WTC11 (cell line): ENCODE measurements around the gene LPAR3. TPM values are rescaled to one million over a fixed set of nuclear protein-coding genes. Genes with fewer than 3 reads are reported as not detected.

ENCODE experiments used
- ATAC-seq: fragments of 200-7000 bp; cut with Tn5 transposase; 2 replicates; pipeline ENCODE4 v1.10.0; 2021; ENCODE audit warnings: mild to moderate bottlenecking, moderate library complexity
- CTCF ChIA-PET: fragments of 300-600 bp; sonication (Branson Sonifier 250); formaldehyde crosslinking; loops from one replicate; lab custom pipeline; 2021; ENCODE audit warnings: antibody characterized with exemption; lab: Charles Lee
- POLR2A ChIA-PET: fragments of 350-600 bp; sonication (Branson Sonifier 250); formaldehyde crosslinking; loops from one replicate; lab custom pipeline; 2021; ENCODE audit warnings: antibody characterized with exemption; lab: Charles Lee
- DNase-seq: peaks from one replicate; pipeline ENCODE4 v3.0.0; 2021; ENCODE audit warnings: low spot score
- H3K27ac Mint-ChIP-seq: 2 replicates; pipeline ENCODE4 v1.8.0; 2021; ENCODE audit warnings: mixed read lengths
- H3K27me3 Mint-ChIP-seq: 2 replicates; pipeline ENCODE4 v1.8.0; 2021; ENCODE audit warnings: low read depth, mild to moderate bottlenecking, moderate library complexity, mixed read lengths
- H3K36me3 Mint-ChIP-seq: 2 replicates; pipeline ENCODE4 v1.8.0; 2021; ENCODE audit warnings: mixed read lengths
- H3K4me1 Mint-ChIP-seq: 2 replicates; pipeline ENCODE4 v1.8.0; 2022; ENCODE audit warnings: mixed read lengths
- H3K4me3 Mint-ChIP-seq: 2 replicates; pipeline ENCODE4 v1.8.0; 2021; ENCODE audit warnings: mild to moderate bottlenecking, moderate library complexity, mixed read lengths
- H3K9me3 Mint-ChIP-seq: 2 replicates; pipeline ENCODE4 v1.8.0; 2021; ENCODE audit warnings: mixed read lengths
- ATF6 ChIP-seq: sonication (generic); formaldehyde crosslinking; IDR thresholded peaks from 2 replicates; pipeline ENCODE4 v1.8.1; 2023; ENCODE audit warnings: mild to moderate bottlenecking, missing genetic modification reagents
- CBFB ChIP-seq: sonication (generic); formaldehyde crosslinking; IDR thresholded peaks from 2 replicates; pipeline ENCODE4 v1.8.1; 2022; ENCODE audit warnings: mild to moderate bottlenecking, low read depth, missing genetic modification reagents
- CREB1 ChIP-seq: sonication (generic); formaldehyde crosslinking; IDR thresholded peaks from 2 replicates; pipeline ENCODE4 v1.8.0; 2023; ENCODE audit warnings: mild to moderate bottlenecking, missing genetic modification reagents
- ERG ChIP-seq: fragments of 250-450 bp; sonication (Bioruptor Pico); IDR thresholded peaks from 2 replicates; pipeline ENCODE4 v1.8.0; 2021; ENCODE audit warnings: mild to moderate bottlenecking
- ETV6 ChIP-seq: sonication (generic); formaldehyde crosslinking; IDR thresholded peaks from 2 replicates; pipeline ENCODE4 v1.8.1; 2022; ENCODE audit warnings: mild to moderate bottlenecking, missing genetic modification reagents
- HMGA2 ChIP-seq: fragments of 250-450 bp; sonication (Bioruptor Pico); IDR thresholded peaks from 2 replicates; pipeline ENCODE4 v1.4.0; 2021; ENCODE audit warnings: mild to moderate bottlenecking, moderate library complexity
- JUN ChIP-seq: sonication (generic); formaldehyde crosslinking; IDR thresholded peaks from 2 replicates; pipeline ENCODE4 v1.8.0; 2023; ENCODE audit warnings: mild to moderate bottlenecking, missing genetic modification reagents
- MLX ChIP-seq: sonication (generic); formaldehyde crosslinking; IDR thresholded peaks from 2 replicates; pipeline ENCODE4 v1.8.1; 2023; ENCODE audit warnings: mild to moderate bottlenecking, missing genetic modification reagents, moderate library complexity
- MYBL2 ChIP-seq: sonication (generic); formaldehyde crosslinking; IDR thresholded peaks from 2 replicates; pipeline ENCODE4 v1.8.1; 2023; ENCODE audit warnings: mild to moderate bottlenecking, moderate library complexity, missing genetic modification reagents
- NFE2L1 ChIP-seq: sonication (generic); formaldehyde crosslinking; IDR thresholded peaks from 2 replicates; pipeline ENCODE4 v1.8.1; 2023; ENCODE audit warnings: missing genetic modification reagents
- SMAD4 ChIP-seq: sonication (generic); formaldehyde crosslinking; IDR thresholded peaks from 2 replicates; pipeline ENCODE4 v1.8.0; 2022; ENCODE audit warnings: mild to moderate bottlenecking, missing genetic modification reagents
- USF2 ChIP-seq: sonication (generic); formaldehyde crosslinking; IDR thresholded peaks from 2 replicates; pipeline ENCODE4 v1.8.1; 2023; ENCODE audit warnings: mild to moderate bottlenecking, missing genetic modification reagents, moderate library complexity
- ZBTB43 ChIP-seq: sonication (generic); formaldehyde crosslinking; IDR thresholded peaks from 2 replicates; pipeline ENCODE4 v1.8.1; 2023; ENCODE audit warnings: mild to moderate bottlenecking, missing genetic modification reagents
- ZMAT4 ChIP-seq: fragments of 250-450 bp; sonication (Bioruptor Pico); IDR thresholded peaks from 2 replicates; pipeline ENCODE4 v1.9.0; 2021; ENCODE audit warnings: mild to moderate bottlenecking
- ZNF121 ChIP-seq: sonication (generic); formaldehyde crosslinking; IDR thresholded peaks from 2 replicates; pipeline ENCODE4 v1.8.0; 2023; ENCODE audit warnings: missing genetic modification reagents
- ZNF219 ChIP-seq: sonication (generic); formaldehyde crosslinking; IDR thresholded peaks from 2 replicates; pipeline ENCODE4 v1.8.0; 2023; ENCODE audit warnings: missing genetic modification reagents, mild to moderate bottlenecking, borderline replicate concordance
- ZNF317 ChIP-seq: sonication (generic); formaldehyde crosslinking; IDR thresholded peaks from 2 replicates; pipeline ENCODE4 v1.8.1; 2023; ENCODE audit warnings: low read depth, mild to moderate bottlenecking, moderate library complexity, missing genetic modification reagents, borderline replicate concordance
- ZNF671 ChIP-seq: fragments of 250-450 bp; sonication (Bioruptor Pico); IDR thresholded peaks from 2 replicates; pipeline ENCODE4 v1.8.0; 2021; ENCODE audit warnings: mild to moderate bottlenecking
- ZSCAN18 ChIP-seq: fragments of 250-450 bp; sonication (Bioruptor Pico); IDR thresholded peaks from 2 replicates; pipeline ENCODE4 v2.1.2; 2022; ENCODE audit warnings: mild to moderate bottlenecking, moderate library complexity
- total RNA-seq: library from RNA; stranded (reverse); gene quantifications from 3 replicates; pipeline ENCODE4 v1.2.3, GENCODE V29; 2021
- TF ChIP-seq, protein P1 (sequence below): sonication (generic); formaldehyde crosslinking; IDR thresholded peaks from 2 replicates; pipeline ENCODE4 v1.8.0; 2022; ENCODE audit warnings: mild to moderate bottlenecking, missing genetic modification reagents
- TF ChIP-seq, protein P2 (sequence below): sonication (generic); formaldehyde crosslinking; IDR thresholded peaks from 2 replicates; pipeline ENCODE4 v1.8.1; 2022; ENCODE audit warnings: mild to moderate bottlenecking, moderate library complexity, missing genetic modification reagents

The LPAR3 gene
- total RNA-seq, 1 experiment from 2014 or later: 33.3 TPM

DNA sequence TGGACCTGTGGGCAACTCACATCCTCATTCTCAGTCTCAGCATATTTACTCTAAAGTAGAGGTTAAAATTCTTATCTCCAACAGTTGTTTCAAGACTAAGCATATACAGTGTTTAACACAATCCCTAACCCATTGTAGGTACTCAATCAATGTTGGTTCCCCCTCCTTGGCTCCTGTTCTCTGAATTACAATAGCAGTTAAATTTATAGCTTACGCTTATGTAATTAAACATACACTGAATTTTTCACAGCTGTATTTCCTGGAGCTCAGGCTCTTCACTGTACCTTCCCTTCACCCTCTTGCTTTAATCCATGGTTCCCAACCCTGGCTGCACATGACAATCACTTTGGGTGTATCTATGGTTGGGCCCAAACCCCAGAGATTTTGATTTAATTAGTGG, 89.4 kb downstream of the LPAR3 start:
- ChIA-PET CTCF (interaction anchor here (1.1 to 2.0 kb wide), 3 partner anchors 21 to 141 kb away, joined by 4 to 13 read pairs (median 10); no protein-coding TSS in a partner anchor), POLR2A (no interaction called here)
- Mint-ChIP-seq H3K27ac (no peak overlapping the region), H3K4me3 (no peak overlapping the region), H3K4me1 (no peaks in the 10 kb centered on the region), H3K9me3 (no peaks in the 10 kb centered on the region), H3K27me3 (no peaks in the 10 kb centered on the region), H3K36me3 (no peaks in the 10 kb centered on the region)
- DNase-seq: no peak
- no peak for ATAC-seq
- TF ChIP-seq, protein P1, sequence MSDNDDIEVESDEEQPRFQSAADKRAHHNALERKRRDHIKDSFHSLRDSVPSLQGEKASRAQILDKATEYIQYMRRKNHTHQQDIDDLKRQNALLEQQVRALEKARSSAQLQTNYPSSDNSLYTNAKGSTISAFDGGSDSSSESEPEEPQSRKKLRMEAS (CRISPR knock-in tag): no peak
- TF ChIP-seq ZNF671 (CRISPR knock-in tag) (no peak), USF2 (CRISPR knock-in tag) (no peak), ZNF317 (CRISPR knock-in tag) (no peak), JUN (CRISPR knock-in tag) (no peak), ZNF121 (no peak), ATF6 (CRISPR knock-in tag) (no peak), ZNF219 (no peak), MYBL2 (no peak), CBFB (CRISPR knock-in tag) (no peak), ETV6 (CRISPR knock-in tag) (no peak), ZBTB43 (CRISPR knock-in tag) (no peak), HMGA2 (no peak)

- ATAC-seq: no peak
Observed at GRCh38 chr1:84802567-84803232, 90.3 kb downstream of the LPAR3 start.

More at GRCh38 chr1:84802567-84803232, 90.3 kb downstream of the LPAR3 start:
- no peaks in the 10 kb centered on the region for H3K36me3 Mint-ChIP-seq
- TF ChIP-seq ZMAT4 (CRISPR knock-in tag) (no peak), MLX (no peak), CREB1 (no peak), ERG (CRISPR knock-in tag) (no peak), ZBTB43 (CRISPR knock-in tag) (no peak), ZSCAN18 (CRISPR knock-in tag) (no peak), SMAD4 (no peak), NFE2L1 (CRISPR knock-in tag) (no peak), ZNF317 (CRISPR knock-in tag) (no peak)
- TF ChIP-seq, protein P2, sequence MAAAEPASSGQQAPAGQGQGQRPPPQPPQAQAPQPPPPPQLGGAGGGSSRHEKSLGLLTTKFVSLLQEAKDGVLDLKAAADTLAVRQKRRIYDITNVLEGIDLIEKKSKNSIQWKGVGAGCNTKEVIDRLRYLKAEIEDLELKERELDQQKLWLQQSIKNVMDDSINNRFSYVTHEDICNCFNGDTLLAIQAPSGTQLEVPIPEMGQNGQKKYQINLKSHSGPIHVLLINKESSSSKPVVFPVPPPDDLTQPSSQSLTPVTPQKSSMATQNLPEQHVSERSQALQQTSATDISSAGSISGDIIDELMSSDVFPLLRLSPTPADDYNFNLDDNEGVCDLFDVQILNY (CRISPR knock-in tag): no peak
- no peaks in the 10 kb centered on the region for H3K27me3 Mint-ChIP-seq
- ChIA-PET POLR2A (no interaction called here), CTCF (interaction anchor here (1.1 to 2.0 kb wide), 3 partner anchors 20 to 142 kb away, joined by 4 to 13 read pairs (median 10); no protein-coding TSS in a partner anchor)
- H3K9me3 Mint-ChIP-seq: no peaks in the 10 kb centered on the region
- no peaks in the 10 kb centered on the region for H3K4me1 Mint-ChIP-seq
- H3K4me3 Mint-ChIP-seq: no peak overlapping the region
- DNase-seq: no peak
- no peak overlapping the region for H3K27ac Mint-ChIP-seq
